ENCODE data around the gene NID1.

GRCh38 chr1:235980976-235981375 lies 83.9 kb downstream of the NID1 start:
- TF ChIP-seq EZH2 (optimal IDR thresholded peaks at IDR 0.05; ENCODE audit: low read depth, low read length): no peak
- no peak for TF ChIP-seq CTCF (IDR thresholded peaks at IDR 0.05; ENCODE audit: low read length)
